GM06990 (cell line): ENCODE data around the gene OPCML.

Experiments
- DNase-seq: peaks from one replicate; pipeline ENCODE4 v3.0.0-alpha.2; 2011; ENCODE audit not compliant: insufficient read length; ENCODE audit errors: extremely low read depth
- H3K27me3 ChIP-seq: replicated peaks from 2 replicates; pipeline ENCODE4 v1.6.0; 2011; ENCODE audit warnings: low read length; ENCODE audit not compliant: control insufficient read depth, insufficient read depth
- H3K36me3 ChIP-seq: 2 replicates; pipeline ENCODE4 v1.5.1; 2011; ENCODE audit warnings: low read length; ENCODE audit not compliant: control insufficient read depth, insufficient read depth
- H3K4me3 ChIP-seq: replicated peaks from 2 replicates; pipeline ENCODE4 v1.5.1; 2011; ENCODE audit warnings: low read depth, mild to moderate bottlenecking, control low read depth, low read length
- TF ChIP-seq, protein P1 (sequence below): IDR thresholded peaks from 2 replicates; pipeline ENCODE4 v1.5.1; 2011; ENCODE audit warnings: low read length, control low read depth, mild to moderate bottlenecking, inconsistent platforms; ENCODE audit not compliant: insufficient read depth, poor library complexity, severe bottlenecking

Gene OPCML

DNA sequence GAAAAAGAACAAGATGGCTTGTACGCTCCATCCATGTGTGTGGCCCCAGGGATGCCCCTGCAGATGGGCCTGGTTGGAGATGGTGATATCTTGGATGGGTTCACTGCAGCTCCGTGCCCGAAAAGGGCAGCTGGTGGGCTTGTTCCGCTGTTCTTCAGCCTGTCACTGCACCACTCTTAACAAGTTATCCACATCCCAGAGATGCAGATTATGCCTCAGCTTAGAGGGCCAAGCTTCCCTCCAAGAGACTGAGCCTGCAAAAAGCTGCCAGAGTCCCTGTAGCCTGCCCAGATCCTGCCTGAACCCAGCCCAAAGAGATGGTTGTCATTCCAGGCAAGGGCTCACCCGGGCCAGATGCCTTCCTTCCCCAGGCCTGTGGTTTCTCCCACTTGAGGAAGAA is 308.0 kb downstream of the OPCML start:
- H3K4me3 ChIP-seq = no peak overlapping the region
- H3K27me3 ChIP-seq = peaks cover 1% of the 10 kb centered on the region
- H3K36me3 ChIP-seq = no peaks in the 10 kb centered on the region
- no peak for DNase-seq
- TF ChIP-seq, protein P1, sequence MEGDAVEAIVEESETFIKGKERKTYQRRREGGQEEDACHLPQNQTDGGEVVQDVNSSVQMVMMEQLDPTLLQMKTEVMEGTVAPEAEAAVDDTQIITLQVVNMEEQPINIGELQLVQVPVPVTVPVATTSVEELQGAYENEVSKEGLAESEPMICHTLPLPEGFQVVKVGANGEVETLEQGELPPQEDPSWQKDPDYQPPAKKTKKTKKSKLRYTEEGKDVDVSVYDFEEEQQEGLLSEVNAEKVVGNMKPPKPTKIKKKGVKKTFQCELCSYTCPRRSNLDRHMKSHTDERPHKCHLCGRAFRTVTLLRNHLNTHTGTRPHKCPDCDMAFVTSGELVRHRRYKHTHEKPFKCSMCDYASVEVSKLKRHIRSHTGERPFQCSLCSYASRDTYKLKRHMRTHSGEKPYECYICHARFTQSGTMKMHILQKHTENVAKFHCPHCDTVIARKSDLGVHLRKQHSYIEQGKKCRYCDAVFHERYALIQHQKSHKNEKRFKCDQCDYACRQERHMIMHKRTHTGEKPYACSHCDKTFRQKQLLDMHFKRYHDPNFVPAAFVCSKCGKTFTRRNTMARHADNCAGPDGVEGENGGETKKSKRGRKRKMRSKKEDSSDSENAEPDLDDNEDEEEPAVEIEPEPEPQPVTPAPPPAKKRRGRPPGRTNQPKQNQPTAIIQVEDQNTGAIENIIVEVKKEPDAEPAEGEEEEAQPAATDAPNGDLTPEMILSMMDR = no peak

DNA sequence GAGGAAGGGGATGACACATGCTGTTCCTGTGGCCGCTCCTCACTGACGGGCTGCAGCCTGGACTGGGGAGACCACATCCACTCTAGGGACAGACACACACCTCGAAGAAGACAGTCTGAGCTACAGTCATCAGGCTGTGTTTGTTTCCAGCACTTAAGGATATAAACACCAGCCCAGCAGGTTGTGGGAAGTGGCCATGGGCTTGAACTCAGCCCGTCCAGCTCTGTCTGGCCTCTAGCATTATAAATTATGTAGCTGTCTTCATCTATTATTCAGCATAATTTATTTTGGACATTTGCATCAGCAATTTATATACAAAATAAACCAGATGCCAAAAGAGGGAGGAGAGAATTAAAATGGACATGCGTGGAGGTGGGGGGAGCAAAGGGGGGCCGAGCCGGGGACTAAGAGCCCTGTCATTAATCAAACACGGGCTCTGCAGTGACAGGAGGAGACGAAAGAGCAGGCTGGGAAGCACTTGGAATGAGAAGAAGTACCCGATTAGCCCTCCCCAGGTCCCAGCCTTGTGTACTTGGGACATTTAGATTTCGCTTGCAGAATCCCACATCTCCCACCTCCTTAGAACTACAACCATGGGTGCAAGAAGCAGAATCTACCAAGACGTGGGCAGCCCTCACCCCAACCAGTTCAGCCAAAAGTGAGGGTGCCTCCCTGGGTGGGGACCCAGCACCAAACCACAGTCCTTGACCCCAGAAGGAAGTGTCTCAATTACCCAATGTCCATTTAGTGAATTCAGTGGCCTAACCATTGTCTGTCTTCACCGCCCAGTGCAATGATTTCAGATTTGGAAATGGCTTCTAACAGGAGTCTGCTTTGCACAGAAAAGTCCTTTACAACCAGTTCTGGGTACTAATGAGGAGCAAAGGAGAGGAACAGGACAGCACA is 309.6 kb downstream of the OPCML start:
- no peak for DNase-seq
- peaks cover 1% of the 10 kb centered on the region; the same call in 1 of the 2 replicates for H3K27me3 ChIP-seq
- no peaks in the 10 kb centered on the region for H3K36me3 ChIP-seq
- TF ChIP-seq, protein P1 = no peak
- H3K4me3 ChIP-seq = no peak overlapping the region

DNA sequence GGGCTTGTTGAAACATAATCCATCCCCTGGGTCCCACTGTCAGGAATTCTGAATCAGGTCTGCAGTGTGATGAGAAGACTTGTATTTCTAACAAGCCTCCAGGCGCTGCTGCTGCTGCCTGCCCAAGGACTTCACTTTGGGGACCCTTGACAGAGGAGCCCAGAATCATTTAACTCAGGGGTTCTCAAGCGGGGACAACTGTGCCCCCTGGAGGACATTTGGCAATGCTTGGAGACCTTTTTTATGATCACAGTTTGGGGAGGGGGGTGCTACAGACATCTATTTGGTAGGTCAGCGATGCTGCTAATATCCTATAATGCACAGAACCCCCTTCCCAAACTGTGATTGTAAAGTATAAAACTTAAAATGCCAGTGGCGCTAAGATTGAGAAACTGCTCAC is 312.8 kb downstream of the OPCML start:
- no peak overlapping the region for H3K4me3 ChIP-seq
- TF ChIP-seq, protein P1 = peak; percentile 29
- H3K27me3 ChIP-seq = peaks cover 1% of the 10 kb centered on the region; the same call in 1 of the 2 replicates
- no peak for DNase-seq
- no peaks in the 10 kb centered on the region for H3K36me3 ChIP-seq

DNA sequence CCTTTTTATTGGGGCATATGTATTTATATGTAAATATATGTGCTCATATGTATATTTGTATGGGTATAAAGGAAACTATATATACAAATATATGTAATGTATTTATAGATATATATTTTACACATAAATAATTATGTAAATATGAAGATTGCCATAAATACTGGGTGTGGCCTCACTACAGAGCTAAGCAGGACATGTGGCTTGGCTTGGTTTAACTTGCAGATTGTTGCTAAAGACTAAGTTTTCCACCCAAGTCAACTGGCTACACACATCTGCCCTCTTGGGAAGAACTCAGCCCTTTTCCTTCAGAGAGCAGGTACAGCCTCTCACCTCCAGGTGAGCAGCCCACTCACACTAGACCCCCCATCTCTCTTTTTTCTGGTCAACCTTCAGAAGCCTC is 315.5 kb downstream of the OPCML start:
- DNase-seq = no peak
- no peak overlapping the region for H3K4me3 ChIP-seq
- H3K36me3 ChIP-seq = no peaks in the 10 kb centered on the region
- H3K27me3 ChIP-seq = peaks cover 1% of the 10 kb centered on the region; the same call in 1 of the 2 replicates
- TF ChIP-seq, protein P1 = no peak

DNA sequence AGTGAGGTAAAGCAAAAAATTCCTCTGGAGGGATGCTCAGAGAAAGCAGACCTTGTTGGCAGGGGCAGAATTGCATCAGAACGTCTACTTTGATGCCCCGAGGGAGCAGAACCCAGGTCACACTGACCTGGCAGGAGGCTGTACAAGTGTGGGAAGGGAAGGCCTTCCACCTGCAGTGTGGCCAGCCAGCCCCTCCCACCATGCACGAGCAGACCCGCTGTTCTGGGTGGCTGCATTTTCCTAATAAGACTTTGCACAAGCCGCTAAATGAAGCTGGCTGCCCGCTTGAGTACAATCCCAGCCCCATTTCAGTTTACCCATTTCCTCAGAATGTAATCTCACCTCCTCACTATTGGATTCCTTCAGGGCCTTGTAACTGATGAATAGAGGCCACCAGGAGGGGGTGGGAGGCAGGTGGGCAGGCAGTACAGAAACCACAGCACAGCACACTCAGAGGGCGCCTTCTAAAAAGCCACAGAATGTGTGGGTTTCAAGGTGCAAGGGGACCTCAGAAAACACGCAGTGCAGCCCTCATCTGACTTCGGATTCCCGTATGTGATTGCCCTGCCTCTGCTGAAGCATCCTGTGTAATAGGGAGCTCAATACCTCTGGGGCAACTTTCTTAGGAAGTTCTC is 316.6 kb downstream of the OPCML start:
- no peak for DNase-seq
- no peaks in the 10 kb centered on the region for H3K36me3 ChIP-seq
- peaks cover 2% of the 10 kb centered on the region; the same call in 1 of the 2 replicates for H3K27me3 ChIP-seq
- no peak overlapping the region for H3K4me3 ChIP-seq
- TF ChIP-seq, protein P1 = no peak
